Erythroblast (primary cell): Measurements from ENCODE around the gene SKI.

Source experiments
- GATA1 ChIP-seq: IDR thresholded peaks from 2 replicates; pipeline ENCODE4 v1.6.1; 2011; ENCODE audit warnings: low read depth, mild to moderate bottlenecking, control low read depth, low read length, moderate library complexity
- POLR2A ChIP-seq: IDR thresholded peaks from 2 replicates; pipeline ENCODE4 v1.6.1; 2011; ENCODE audit warnings: mild to moderate bottlenecking, low read length

DNA sequence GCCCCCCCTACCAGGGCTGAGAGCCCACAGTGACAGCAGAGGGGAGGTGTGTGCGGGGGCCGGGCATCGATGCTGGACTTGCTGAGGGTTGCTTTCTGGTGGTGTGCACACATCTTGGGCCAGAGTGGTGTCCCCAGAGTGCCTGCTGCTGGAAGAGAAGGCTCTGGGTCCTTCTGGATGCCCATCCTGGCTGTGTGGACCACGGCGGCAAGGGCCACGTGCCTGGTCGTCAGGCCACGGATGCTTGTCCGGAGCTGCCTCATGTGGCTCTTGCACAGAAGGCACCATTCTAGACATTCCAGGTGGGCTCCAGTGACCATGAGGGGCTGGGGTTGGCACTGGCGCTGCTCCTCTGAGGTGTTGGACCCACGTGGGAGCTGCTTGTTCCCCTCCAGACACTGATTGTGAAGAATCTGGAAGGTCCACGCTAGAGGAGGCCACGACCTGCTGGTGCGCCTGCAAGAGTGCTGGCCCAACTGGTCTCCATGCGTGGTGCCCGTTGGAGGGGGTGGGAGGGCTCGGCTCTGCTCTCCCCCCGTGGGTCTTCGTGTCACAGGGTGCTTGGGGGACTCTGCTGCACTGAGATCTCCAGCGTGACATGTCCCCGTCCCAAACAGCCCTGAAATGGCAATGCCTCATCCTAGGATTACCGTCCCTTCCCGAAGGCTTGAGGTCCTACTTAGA, 25.8 kb downstream of the SKI start:
- no peak for TF ChIP-seq POLR2A
- no peak for TF ChIP-seq GATA1
